Spleen (tissue), 11 donors: Measurements from ENCODE around the gene KIFC1. TPM values are rescaled to one million over a fixed set of nuclear protein-coding genes. Genes with fewer than 3 reads are reported as not detected.
A peak's percentile ranks its signal among the peaks of the same experiment; 100 is the strongest.

Source experiments
- DNase-seq: peaks from one replicate; pipeline ENCODE4 v3.0.0-alpha.2; 2020
- H3K27ac ChIP-seq, 8 donors: fragments of 200-600 bp; sonication (generic) in 7 of 8; 1 replicate in 4 of 8; 2 replicates in 4 of 8; pipeline versions ENCODE4 v1.5.0 to v1.8.0; 2016 to 2021; ENCODE audit warnings: inconsistent platforms in 4 of 8, mild to moderate bottlenecking in 4 of 8, moderate library complexity in 1 of 8
- H3K27me3 ChIP-seq, 7 donors: fragments of 200-600 bp; sonication (generic) in 6 of 7; replicated peaks in 1 of 7; 1 replicate in 4 of 7; 2 replicates in 3 of 7; pipeline versions ENCODE4 v1.5.0 to v1.8.0; 2016 to 2021; ENCODE audit warnings: inconsistent platforms in 3 of 7, mild to moderate bottlenecking in 1 of 7
- H3K36me3 ChIP-seq, 6 donors: fragments of 200-600 bp; sonication (generic) in 5 of 6; 1 replicate in 4 of 6; 2 replicates in 2 of 6; pipeline versions ENCODE4 v1.5.0 to v1.8.0; 2016 to 2021; ENCODE audit warnings: inconsistent platforms in 2 of 6
- H3K4me1 ChIP-seq, 6 donors: fragments of 200-600 bp; sonication (generic) in 5 of 6; 1 replicate in 3 of 6; 2 replicates in 3 of 6; pipeline versions ENCODE4 v1.5.0 to v1.8.0; 2016 to 2021; ENCODE audit warnings: inconsistent platforms in 3 of 6
- H3K4me3 ChIP-seq, 8 donors: fragments of 200-600 bp; sonication (generic) in 7 of 8; 1 replicate in 4 of 8; 2 replicates in 4 of 8; pipeline versions ENCODE4 v1.5.0 to v1.8.0; 2016 to 2021; ENCODE audit warnings: inconsistent platforms in 4 of 8, mild to moderate bottlenecking in 4 of 8, moderate library complexity in 2 of 8
- H3K9me3 ChIP-seq, 8 donors: fragments of 200-600 bp; sonication (generic) in 7 of 8; 1 replicate in 4 of 8; 2 replicates in 4 of 8; pipeline versions ENCODE4 v1.5.0 to v1.8.0; 2016 to 2021; ENCODE audit warnings: inconsistent platforms in 4 of 8
- POLR2A ChIP-seq, 3 donors: fragments of 450-650 bp; IDR thresholded peaks; one replicate each; pipeline ENCODE4 v1.5.1; 2017; ENCODE audit warnings: antibody characterized with exemption in 3 of 3, mild to moderate bottlenecking in 1 of 3
- POLR2AphosphoS5 ChIP-seq, 3 donors: sonication (generic); formaldehyde crosslinking; IDR thresholded peaks; one replicate each; pipeline ENCODE4 v1.5.1; 2017; ENCODE audit warnings: antibody characterized with exemption in 3 of 3
- WGBS, 5 donors: extraction: QIAGEN DNeasy Blood & Tissue Kit in 3 of 5; methylation state at CpG; one replicate each; pipeline versions ENCODE4 v1.1.5 to v1.1.7; 2013 to 2018; 5-methylcytosine and 5-hydroxymethylcytosine counted together
- intact Hi-C: fragments of 100-400 bp; cut with DNase I; formaldehyde crosslinking; loops from one replicate; pipeline ENCODE4 v1.15.0; 2023; ENCODE audit warnings: low total_unique reads
- polyA plus RNA-seq, 3 donors: library from polyadenylated mRNA; stranded (reverse); fragments of 200-250 nt; gene quantifications; one replicate each; pipeline ENCODE4 v1.2.1, GENCODE V29; 2013
- total RNA-seq, 7 donors: library from RNA; depleted of rRNA in 3 of 7; stranded (reverse); fragments of >200 nt in 3 of 7; fragmentation: NEBNext Ultra II Directional in 4 of 7; extraction: Animal tissue kit (Norgen Biotek cat#: 25700) in 4 of 7; gene quantifications; one replicate each; pipeline versions ENCODE4 v1.1.0 to v1.2.1, GENCODE V29; 2016 to 2021
- TF ChIP-seq, protein P1 (sequence below), 11 experiments: fragments of 200-600 bp in 7 of 11; fragments of 450-650 bp in 4 of 11; sonication (generic) in 4 of 11; IDR thresholded peaks in 8 of 11; conservative IDR thresholded peaks in 3 of 11; 1 replicate in 7 of 11; 2 replicates in 4 of 11; pipeline versions ENCODE4 v1.4.0 to v1.8.0; 2016 to 2021; ENCODE audit warnings: antibody characterized with exemption in 11 of 11, inconsistent platforms in 4 of 11, mild to moderate bottlenecking in 1 of 11
- donor health status: healthy with polysubstance abuse.
- donor health status: DM: no; HTN: no; CAD: no; lungs with moderate emphysema.
- donor health status: DM: no; HTN: no; CAD: no.
- donor health status: Bipolar disorder and iron deficiency.
- donor health status: healthy.
- donor health status: DM: no; HTN: no; CAD: no.
- donor health status: DM: yes; HTN: yes; CAD: no.

Gene KIFC1
- total and polyA plus RNA-seq, 10 donors, result 1.2 to 11.3 (median 5.4) TPM

DNA sequence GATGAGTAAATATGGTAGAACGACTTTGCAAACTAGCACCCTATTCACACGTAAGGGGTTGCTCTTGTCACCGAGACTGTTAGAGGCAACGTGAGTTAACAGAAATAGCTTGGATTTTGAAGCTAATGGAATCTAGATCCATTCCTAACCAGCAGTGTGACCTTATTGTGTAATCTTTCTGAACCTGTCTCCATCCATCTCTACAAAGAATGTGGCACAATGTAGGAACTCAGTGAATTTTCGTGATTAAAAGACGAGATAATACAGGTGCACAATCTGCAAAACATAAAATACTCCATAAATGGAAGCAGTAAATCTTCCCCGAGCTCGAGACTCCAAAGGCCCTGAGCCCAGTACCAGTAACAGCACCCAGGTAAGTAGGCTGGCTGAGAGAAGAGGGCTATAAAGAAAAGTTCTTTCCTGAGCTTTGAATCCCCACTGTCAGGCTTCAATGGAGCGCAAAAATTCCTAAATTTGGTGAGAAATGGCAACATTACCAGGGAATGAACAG lies 801 bp upstream of the KIFC1 start:
- WGBS, 5 donors, result 74 to 79% (median 78%) methylated on average over 9 of the region's 9 CpGs
- no peak for DNase-seq
- Histone ChIP-seq H3K36me3 (no peaks in the 10 kb centered on the region), H3K4me3 (peak overlapping the region in 4 of 8 donors; percentile 7 to 74 (median 60)), H3K4me1 (peaks cover 5 to 43% (median 29%) of the 10 kb centered on the region in 6 donors), H3K27me3 (no peaks in the 10 kb centered on the region), H3K27ac (peak overlapping the region; percentile 83 to 95 (median 91)), H3K9me3 (no peaks in the 10 kb centered on the region)
- TF ChIP-seq POLR2AphosphoS5 (IDR thresholded peaks at IDR 0.05) (no peak), POLR2A (IDR thresholded peaks at IDR 0.05) (no peak)
- TF ChIP-seq, protein P1, sequence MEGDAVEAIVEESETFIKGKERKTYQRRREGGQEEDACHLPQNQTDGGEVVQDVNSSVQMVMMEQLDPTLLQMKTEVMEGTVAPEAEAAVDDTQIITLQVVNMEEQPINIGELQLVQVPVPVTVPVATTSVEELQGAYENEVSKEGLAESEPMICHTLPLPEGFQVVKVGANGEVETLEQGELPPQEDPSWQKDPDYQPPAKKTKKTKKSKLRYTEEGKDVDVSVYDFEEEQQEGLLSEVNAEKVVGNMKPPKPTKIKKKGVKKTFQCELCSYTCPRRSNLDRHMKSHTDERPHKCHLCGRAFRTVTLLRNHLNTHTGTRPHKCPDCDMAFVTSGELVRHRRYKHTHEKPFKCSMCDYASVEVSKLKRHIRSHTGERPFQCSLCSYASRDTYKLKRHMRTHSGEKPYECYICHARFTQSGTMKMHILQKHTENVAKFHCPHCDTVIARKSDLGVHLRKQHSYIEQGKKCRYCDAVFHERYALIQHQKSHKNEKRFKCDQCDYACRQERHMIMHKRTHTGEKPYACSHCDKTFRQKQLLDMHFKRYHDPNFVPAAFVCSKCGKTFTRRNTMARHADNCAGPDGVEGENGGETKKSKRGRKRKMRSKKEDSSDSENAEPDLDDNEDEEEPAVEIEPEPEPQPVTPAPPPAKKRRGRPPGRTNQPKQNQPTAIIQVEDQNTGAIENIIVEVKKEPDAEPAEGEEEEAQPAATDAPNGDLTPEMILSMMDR (IDR thresholded peaks at IDR 0.05 in 8 of 11, conservative IDR thresholded peaks at IDR 0.05 in 3 of 11), result no peak
- intact Hi-C loops, result no loop called here

DNA sequence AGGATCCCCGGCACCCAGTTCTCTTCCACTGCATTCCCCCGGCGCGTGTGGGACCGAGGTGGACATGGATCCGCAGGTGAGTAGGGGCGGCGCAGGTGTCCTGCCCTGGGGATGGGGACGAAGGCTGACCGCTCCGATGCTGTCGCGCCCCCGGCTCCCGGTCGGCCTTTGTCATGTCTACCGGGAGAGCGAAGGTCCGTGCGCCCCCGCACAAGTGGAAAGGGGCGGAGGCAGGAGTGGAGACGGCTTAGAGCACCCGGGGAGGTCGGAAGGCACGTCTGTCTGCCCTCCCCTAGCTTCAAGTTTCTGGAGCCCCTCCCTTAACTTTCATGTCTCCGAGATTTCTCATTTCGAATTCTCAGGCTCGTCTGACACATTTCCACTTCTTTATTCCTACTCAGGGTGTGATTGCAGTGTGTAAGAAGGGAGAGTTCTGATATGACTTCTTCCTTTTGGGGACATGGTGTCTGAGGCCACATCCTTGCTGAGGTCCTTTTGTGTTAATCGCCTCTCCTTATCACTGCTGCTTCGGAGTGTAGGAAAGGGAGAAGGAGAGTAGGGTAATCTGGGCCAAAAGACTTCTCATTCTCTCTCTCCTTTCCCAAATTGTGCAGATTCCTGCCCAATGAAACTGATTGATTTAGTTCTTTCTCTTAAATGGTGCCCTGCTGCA lies 435 bp downstream of the KIFC1 start:
- TF ChIP-seq, protein P1 (IDR thresholded peaks at IDR 0.05 in 8 of 11, conservative IDR thresholded peaks at IDR 0.05 in 3 of 11), result no peak
- TF ChIP-seq POLR2AphosphoS5 (IDR thresholded peaks at IDR 0.05), result no peak
- no peak for TF ChIP-seq POLR2A (IDR thresholded peaks at IDR 0.05)
- Histone ChIP-seq H3K27me3 (no peaks in the 10 kb centered on the region), H3K4me1 (peaks cover 5 to 43% (median 29%) of the 10 kb centered on the region in 6 donors), H3K4me3 (peak overlapping the region; percentile 50 to 74 (median 54)), H3K9me3 (no peaks in the 10 kb centered on the region), H3K27ac (peak overlapping the region in 7 of 8 donors; percentile 91 to 95 (median 91)), H3K36me3 (no peaks in the 10 kb centered on the region)
- WGBS, 5 donors, result 0 to 2% (median 1%) methylated on average over 28 to 31 of the region's 31 CpGs
- DNase-seq, result no peak
- intact Hi-C loops, result no loop called here

DNA sequence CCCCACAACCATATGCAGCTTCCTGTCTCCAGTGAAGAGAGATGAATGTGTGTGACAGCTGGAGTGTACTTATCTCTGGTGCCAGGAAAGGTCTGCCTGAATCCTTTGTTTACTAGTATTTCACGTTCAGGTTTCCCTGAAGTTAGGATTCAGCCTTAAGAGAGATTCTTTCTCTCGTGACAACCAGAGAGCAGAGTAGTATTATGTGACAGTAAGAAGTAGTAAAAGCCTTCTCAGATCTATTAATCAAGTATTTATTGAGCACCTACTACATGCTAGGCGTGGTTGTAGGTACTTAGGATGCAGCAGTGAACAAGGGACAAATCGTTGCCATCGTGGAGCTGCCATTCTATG lies 949 bp downstream of the KIFC1 start:
- Histone ChIP-seq H3K27me3 (no peaks in the 10 kb centered on the region), H3K9me3 (no peaks in the 10 kb centered on the region), H3K36me3 (no peaks in the 10 kb centered on the region), H3K4me1 (peaks cover 5 to 43% (median 29%) of the 10 kb centered on the region in 6 donors), H3K27ac (peak overlapping the region in 4 of 8 donors; percentile 91 to 92 (median 91)), H3K4me3 (peak overlapping the region in 5 of 8 donors; percentile 50 to 74 (median 60))
- intact Hi-C loops, result no loop called here
- DNase-seq, result no peak
- 32 to 52% (median 37%) methylated on average over 5 of the region's 5 CpGs for WGBS, 5 donors
- TF ChIP-seq, protein P1 (IDR thresholded peaks at IDR 0.05 in 8 of 11, conservative IDR thresholded peaks at IDR 0.05 in 3 of 11), result no peak
- no peak for TF ChIP-seq POLR2A (IDR thresholded peaks at IDR 0.05)

DNA sequence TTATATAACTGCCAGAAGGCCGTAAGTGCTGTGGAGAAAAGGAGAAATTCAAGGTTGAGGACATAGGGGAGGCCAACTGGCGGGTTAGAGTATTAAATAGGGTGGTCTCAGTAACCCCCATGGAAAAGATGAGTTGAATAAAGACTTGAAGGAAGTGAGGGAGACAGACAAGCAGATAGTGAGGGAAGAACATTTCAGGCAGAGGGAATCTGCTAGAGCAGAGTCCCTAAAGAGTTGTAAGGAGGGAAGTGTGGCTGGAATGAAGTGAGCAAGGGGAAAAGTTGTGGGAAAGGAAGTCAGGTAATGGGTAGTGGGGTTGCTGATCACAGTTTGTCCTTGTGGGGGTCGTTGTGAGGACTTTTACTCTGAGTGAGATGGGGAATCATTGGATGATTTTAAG lies 1.4 kb downstream of the KIFC1 start:
- intact Hi-C loops, result no loop called here
- whole genome bisulfite sequencing, 5 donors, result 47 to 60% (median 54%) methylated on average over 3 of the region's 3 CpGs
- DNase-seq, result no peak
- Histone ChIP-seq H3K27ac (no peak overlapping the region), H3K36me3 (no peaks in the 10 kb centered on the region), H3K4me1 (peaks cover 5 to 43% (median 29%) of the 10 kb centered on the region in 6 donors), H3K27me3 (no peaks in the 10 kb centered on the region), H3K9me3 (no peaks in the 10 kb centered on the region), H3K4me3 (peak overlapping the region in 3 of 8 donors; percentile 56 to 74 (median 60))
- no peak for TF ChIP-seq POLR2AphosphoS5 (IDR thresholded peaks at IDR 0.05)
- TF ChIP-seq, protein P1 (IDR thresholded peaks at IDR 0.05 in 8 of 11, conservative IDR thresholded peaks at IDR 0.05 in 3 of 11), result no peak
